ENCODE results near the gene BIK.

DNA sequence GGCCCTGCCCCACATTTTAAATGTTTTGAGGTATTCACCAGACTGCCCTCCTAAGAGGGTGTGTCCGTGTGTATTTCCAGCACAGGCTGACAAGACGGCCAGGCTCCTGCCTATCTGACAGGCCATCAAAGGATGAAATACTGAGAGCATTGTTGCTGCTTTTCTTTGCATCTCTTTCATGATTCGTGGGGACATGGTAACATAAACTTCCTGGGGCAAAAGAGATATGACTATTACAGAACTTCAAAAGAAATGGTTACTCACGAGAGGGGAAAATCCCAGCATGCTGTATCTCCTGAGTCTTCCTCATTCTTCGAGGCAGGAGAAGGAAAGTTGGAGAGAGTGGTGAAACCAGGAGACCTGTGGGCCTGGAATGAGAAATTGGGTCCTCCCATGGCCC lies 10.3 kb upstream of the BIK start:
- TF ChIP-seq, protein P1, sequence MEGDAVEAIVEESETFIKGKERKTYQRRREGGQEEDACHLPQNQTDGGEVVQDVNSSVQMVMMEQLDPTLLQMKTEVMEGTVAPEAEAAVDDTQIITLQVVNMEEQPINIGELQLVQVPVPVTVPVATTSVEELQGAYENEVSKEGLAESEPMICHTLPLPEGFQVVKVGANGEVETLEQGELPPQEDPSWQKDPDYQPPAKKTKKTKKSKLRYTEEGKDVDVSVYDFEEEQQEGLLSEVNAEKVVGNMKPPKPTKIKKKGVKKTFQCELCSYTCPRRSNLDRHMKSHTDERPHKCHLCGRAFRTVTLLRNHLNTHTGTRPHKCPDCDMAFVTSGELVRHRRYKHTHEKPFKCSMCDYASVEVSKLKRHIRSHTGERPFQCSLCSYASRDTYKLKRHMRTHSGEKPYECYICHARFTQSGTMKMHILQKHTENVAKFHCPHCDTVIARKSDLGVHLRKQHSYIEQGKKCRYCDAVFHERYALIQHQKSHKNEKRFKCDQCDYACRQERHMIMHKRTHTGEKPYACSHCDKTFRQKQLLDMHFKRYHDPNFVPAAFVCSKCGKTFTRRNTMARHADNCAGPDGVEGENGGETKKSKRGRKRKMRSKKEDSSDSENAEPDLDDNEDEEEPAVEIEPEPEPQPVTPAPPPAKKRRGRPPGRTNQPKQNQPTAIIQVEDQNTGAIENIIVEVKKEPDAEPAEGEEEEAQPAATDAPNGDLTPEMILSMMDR (IDR thresholded peaks at IDR 0.05 in 8 of 11, conservative IDR thresholded peaks at IDR 0.05 in 3 of 11) = no peak
- no peak for TF ChIP-seq POLR2AphosphoS5 (IDR thresholded peaks at IDR 0.05)

All from spleen (tissue), 7 donors.